SU-DHL-6 (cell line): ENCODE measurements around the gene OAF.

Experiments used
- H2AFZ ChIP-seq: fragments of 200-600 bp; sonication (generic); 2 replicates; pipeline ENCODE4 v1.6.1; 2014; ENCODE audit warnings: low read depth, mild to moderate bottlenecking, moderate library complexity, mixed read lengths, antibody characterized with exemption, low read length; ENCODE audit not compliant: severe bottlenecking
- H3F3A ChIP-seq: fragments of 200-600 bp; shearing (Covaris generic); 2 replicates; pipeline ENCODE4 v1.6.0; 2016; ENCODE audit warnings: antibody characterized with exemption, mild to moderate bottlenecking; ENCODE audit not compliant: insufficient read depth
- H3K27ac ChIP-seq: fragments of 200-600 bp; sonication (generic); 2 replicates; pipeline ENCODE4 v1.5.1; 2016; ENCODE audit warnings: low read depth, mild to moderate bottlenecking, low read length, moderate library complexity, mixed read lengths
- H3K27me3 ChIP-seq: fragments of 200-600 bp; sonication (generic), shearing (Covaris generic); 2 replicates; pipeline ENCODE4 v1.6.0; 2014; ENCODE audit warnings: mild to moderate bottlenecking, low read length
- H3K36me3 ChIP-seq: fragments of 200-600 bp; sonication (generic); 2 replicates; pipeline ENCODE4 v1.6.1; 2014; ENCODE audit warnings: mild to moderate bottlenecking, low read length, mixed read lengths
- H3K4me2 ChIP-seq: fragments of 300-600, 200-600 bp; shearing (Covaris generic), sonication (generic); 2 replicates; pipeline ENCODE4 v1.6.0; 2014; ENCODE audit warnings: low read length, low read depth, mild to moderate bottlenecking; ENCODE audit not compliant: poor library complexity, severe bottlenecking
- H3K4me3 ChIP-seq: fragments of 200-600 bp; sonication (generic); 2 replicates; pipeline ENCODE4 v1.5.1; 2014; ENCODE audit warnings: antibody characterized with exemption, low read length, mild to moderate bottlenecking, mixed read lengths; ENCODE audit not compliant: insufficient read depth, poor library complexity, severe bottlenecking
- H3K79me2 ChIP-seq: fragments of 200-600 bp; sonication (generic); 2 replicates; pipeline ENCODE4 v1.6.1; 2014; ENCODE audit warnings: mild to moderate bottlenecking, low read length, moderate library complexity; ENCODE audit not compliant: insufficient read depth
- H3K9ac ChIP-seq: fragments of 200-600 bp; sonication (generic); 2 replicates; pipeline ENCODE4 v1.7.0; 2014; ENCODE audit warnings: mild to moderate bottlenecking, low read length
- H3K9me2 ChIP-seq: fragments of 200-600 bp; sonication (generic); replicated peaks from 2 replicates; pipeline ENCODE4 v1.6.1; 2014; ENCODE audit warnings: low read length; ENCODE audit not compliant: insufficient read depth
- H3K9me3 ChIP-seq: fragments of 200-600 bp; sonication (generic); 2 replicates; pipeline ENCODE4 v1.6.1; 2014; ENCODE audit warnings: low read length, mixed read lengths; ENCODE audit not compliant: insufficient read depth
- H4K20me1 ChIP-seq: fragments of 200-600 bp; sonication (generic); 2 replicates; pipeline ENCODE4 v1.6.1; 2014; ENCODE audit warnings: low read depth, mild to moderate bottlenecking, antibody characterized with exemption, low read length, moderate library complexity, mixed read lengths
- EZH2phosphoT487 ChIP-seq: fragments of 200-600 bp; sonication (generic), shearing (Covaris generic); conservative IDR thresholded peaks from 2 replicates; pipeline ENCODE4 v1.6.1; 2018; ENCODE audit warnings: mild to moderate bottlenecking, antibody characterized with exemption, low read length, moderate library complexity, mixed read lengths
- TF ChIP-seq, protein P1 (sequence below): fragments of 200-600 bp; sonication (generic); IDR thresholded peaks from one replicate; pipeline ENCODE4 v1.5.1; 2017; ENCODE audit warnings: antibody characterized with exemption, mild to moderate bottlenecking, low read length, moderate library complexity; ENCODE audit not compliant: insufficient read depth, poor library complexity, severe bottlenecking

OAF gene

DNA sequence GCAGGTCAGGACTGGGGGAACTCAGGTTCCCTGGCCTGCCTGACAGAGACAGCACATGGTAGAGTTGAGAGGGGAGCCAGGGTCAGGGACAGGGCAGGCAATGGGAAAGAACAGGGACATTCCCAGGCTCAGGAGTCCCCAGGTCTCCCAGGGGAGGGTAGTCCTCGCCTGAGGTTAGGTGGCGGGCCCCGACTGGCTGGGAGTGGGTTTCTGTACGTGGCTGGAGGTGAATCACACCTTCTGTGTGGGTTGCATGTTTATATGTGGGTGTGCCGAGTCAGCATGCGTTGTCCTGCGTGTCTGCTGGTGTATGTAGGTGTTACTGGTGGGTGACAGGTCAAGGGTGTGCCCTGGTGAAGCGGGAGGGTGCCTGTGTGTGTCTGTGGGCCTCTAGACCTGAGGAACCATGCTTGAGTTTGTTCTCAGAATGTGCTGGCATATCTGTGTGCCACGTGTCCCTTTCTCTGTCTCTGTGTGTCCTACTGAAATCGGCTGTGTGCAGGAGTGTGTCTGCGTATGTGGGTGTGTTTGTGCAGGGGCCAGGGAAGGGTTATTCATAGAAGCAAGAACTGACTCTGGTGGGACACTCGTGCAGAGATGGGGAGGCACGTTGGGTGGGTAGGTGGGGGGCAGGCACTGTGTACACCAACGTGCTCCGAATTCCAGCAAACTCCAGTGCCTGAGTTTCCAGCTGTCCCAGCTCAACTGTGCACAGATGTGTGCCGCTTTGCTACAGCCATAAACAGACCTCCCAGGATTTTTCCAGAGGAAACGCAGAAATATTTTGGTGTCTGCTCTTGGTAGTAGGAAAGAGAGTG lies 23.8 kb upstream of the OAF start:
- H3K9ac ChIP-seq, result no peak overlapping the region
- no peak for TF ChIP-seq EZH2phosphoT487
- TF ChIP-seq, protein P1, sequence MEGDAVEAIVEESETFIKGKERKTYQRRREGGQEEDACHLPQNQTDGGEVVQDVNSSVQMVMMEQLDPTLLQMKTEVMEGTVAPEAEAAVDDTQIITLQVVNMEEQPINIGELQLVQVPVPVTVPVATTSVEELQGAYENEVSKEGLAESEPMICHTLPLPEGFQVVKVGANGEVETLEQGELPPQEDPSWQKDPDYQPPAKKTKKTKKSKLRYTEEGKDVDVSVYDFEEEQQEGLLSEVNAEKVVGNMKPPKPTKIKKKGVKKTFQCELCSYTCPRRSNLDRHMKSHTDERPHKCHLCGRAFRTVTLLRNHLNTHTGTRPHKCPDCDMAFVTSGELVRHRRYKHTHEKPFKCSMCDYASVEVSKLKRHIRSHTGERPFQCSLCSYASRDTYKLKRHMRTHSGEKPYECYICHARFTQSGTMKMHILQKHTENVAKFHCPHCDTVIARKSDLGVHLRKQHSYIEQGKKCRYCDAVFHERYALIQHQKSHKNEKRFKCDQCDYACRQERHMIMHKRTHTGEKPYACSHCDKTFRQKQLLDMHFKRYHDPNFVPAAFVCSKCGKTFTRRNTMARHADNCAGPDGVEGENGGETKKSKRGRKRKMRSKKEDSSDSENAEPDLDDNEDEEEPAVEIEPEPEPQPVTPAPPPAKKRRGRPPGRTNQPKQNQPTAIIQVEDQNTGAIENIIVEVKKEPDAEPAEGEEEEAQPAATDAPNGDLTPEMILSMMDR, result no peak
- no peak overlapping the region for H3K27ac ChIP-seq
- H3K4me3 ChIP-seq, result no peak overlapping the region
- no peaks in the 10 kb centered on the region for H3K9me2 ChIP-seq
- H3F3A ChIP-seq, result no peaks in the 10 kb centered on the region
- no peak overlapping the region for H2AFZ ChIP-seq
- H3K4me2 ChIP-seq, result no peak overlapping the region
- no peaks in the 10 kb centered on the region for H3K36me3 ChIP-seq
- H3K9me3 ChIP-seq, result no peaks in the 10 kb centered on the region
- H3K27me3 ChIP-seq, result no peaks in the 10 kb centered on the region
- H3K79me2 ChIP-seq, result no peaks in the 10 kb centered on the region
- no peaks in the 10 kb centered on the region for H4K20me1 ChIP-seq

DNA sequence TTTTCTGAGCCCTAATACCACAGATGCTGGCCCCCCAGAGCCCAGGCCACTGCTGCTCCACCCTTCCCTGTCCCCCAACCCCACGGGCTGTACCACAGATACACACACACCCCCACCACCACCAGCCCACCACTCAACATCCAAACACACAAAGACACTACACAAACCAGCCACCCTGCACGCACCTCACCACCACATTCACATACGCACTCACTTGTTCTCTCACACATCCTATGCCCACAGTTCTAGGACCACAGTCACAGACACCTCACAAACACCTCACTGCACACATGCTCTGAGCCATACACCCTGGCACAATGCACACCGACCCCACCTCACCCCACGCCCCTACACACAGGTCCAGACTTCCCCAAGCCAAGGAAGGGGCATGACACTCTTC lies 22.5 kb upstream of the OAF start:
- Histone ChIP-seq H3K79me2 (no peaks in the 10 kb centered on the region), H4K20me1 (no peaks in the 10 kb centered on the region), H3K9me3 (no peaks in the 10 kb centered on the region), H3K27me3 (no peaks in the 10 kb centered on the region), H2AFZ (no peak overlapping the region), H3K4me3 (no peak overlapping the region), H3K36me3 (no peaks in the 10 kb centered on the region), H3K27ac (no peak overlapping the region), H3K4me2 (no peak overlapping the region), H3F3A (no peaks in the 10 kb centered on the region), H3K9me2 (no peaks in the 10 kb centered on the region), H3K9ac (no peak overlapping the region)
- TF ChIP-seq EZH2phosphoT487, result no peak
- TF ChIP-seq, protein P1, result no peak

DNA sequence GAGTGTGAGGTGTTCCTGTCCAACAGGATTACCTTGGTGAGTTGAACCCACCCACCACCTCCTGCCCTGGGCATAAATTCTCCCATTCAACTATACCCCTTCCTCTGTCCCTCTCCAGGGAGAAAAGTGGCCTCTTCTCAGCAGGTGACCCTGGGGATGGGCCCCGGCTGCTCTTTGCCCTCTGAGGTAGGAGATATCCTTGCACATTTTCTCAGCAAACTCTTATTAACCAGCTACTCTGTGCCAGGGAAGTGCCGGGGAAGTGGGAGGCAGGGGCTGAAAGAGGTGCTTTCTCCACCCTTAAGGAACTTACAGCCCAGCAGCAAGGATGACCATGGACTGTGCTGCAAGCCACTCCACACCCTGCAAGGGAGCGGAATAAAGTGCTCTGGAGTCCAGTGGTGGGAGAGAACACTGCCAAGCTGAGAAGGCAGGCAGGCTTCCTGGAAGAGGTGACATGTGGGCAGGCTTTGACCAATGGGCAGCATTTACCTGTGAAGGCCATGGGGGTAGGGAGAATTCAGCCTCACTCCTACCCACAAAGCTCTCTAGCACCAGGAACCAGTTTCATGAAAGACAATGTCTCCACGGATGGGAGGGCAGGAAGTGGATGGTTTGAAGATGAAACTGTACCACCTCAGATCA lies 21.9 kb upstream of the OAF start:
- H3K9me2 ChIP-seq, result no peaks in the 10 kb centered on the region
- no peak overlapping the region for H3K4me3 ChIP-seq
- H3K27ac ChIP-seq, result no peak overlapping the region
- H3K9ac ChIP-seq, result no peak overlapping the region
- H3K9me3 ChIP-seq, result no peaks in the 10 kb centered on the region
- no peak for TF ChIP-seq EZH2phosphoT487
- TF ChIP-seq, protein P1, result no peak
- H3K27me3 ChIP-seq, result no peaks in the 10 kb centered on the region
- H3K79me2 ChIP-seq, result no peaks in the 10 kb centered on the region
- H3K4me2 ChIP-seq, result no peak overlapping the region
- no peaks in the 10 kb centered on the region for H3F3A ChIP-seq
- no peak overlapping the region for H2AFZ ChIP-seq
- no peaks in the 10 kb centered on the region for H3K36me3 ChIP-seq
- H4K20me1 ChIP-seq, result no peaks in the 10 kb centered on the region
